CD8-positive, alpha-beta memory T cell (primary cell): ENCODE measurements around the gene MET. TPM values are rescaled to one million over a fixed set of nuclear protein-coding genes. Genes with fewer than 3 reads are reported as not detected.
"Not testable (repeated sequence)": the region's sequence is repeated elsewhere in the genome, so short reads cannot be mapped to it uniquely, and the experiment has no call there.

Source experiments
- CTCF ChIA-PET: fragments of 350-600 bp; sonication (Branson Sonifier 250); formaldehyde crosslinking; loops from one replicate; lab custom pipeline; 2021; ENCODE audit warnings: antibody characterized with exemption; lab: Charles Lee
- POLR2A ChIA-PET: fragments of 350-600 bp; sonication (Branson Sonifier 250); formaldehyde crosslinking; loops from one replicate; lab custom pipeline; 2021; ENCODE audit warnings: antibody characterized with exemption; lab: Charles Lee
- DNase-seq, 5 donors: peaks; one replicate each; pipeline versions ENCODE4 v3.0.0 to v3.0.0-alpha.2; 2020 to 2022; ENCODE audit warnings: mixed read lengths in 1 of 5
- H3K27ac ChIP-seq: one replicate; pipeline ENCODE4 v1.7.0; 2013; ENCODE audit warnings: low read depth, mild to moderate bottlenecking, low read length, moderate library complexity
- H3K27me3 ChIP-seq: 2 replicates; pipeline ENCODE4 v1.7.0; 2013; ENCODE audit warnings: low read length, mild to moderate bottlenecking; ENCODE audit not compliant: insufficient read depth, poor library complexity, severe bottlenecking
- H3K36me3 ChIP-seq: 2 replicates; pipeline ENCODE4 v1.7.0; 2013; ENCODE audit warnings: mild to moderate bottlenecking, low read length, moderate library complexity; ENCODE audit not compliant: insufficient read depth
- H3K4me1 ChIP-seq: 2 replicates; pipeline ENCODE4 v1.7.0; 2013; ENCODE audit warnings: mild to moderate bottlenecking, low read length, moderate library complexity; ENCODE audit not compliant: insufficient read depth
- H3K4me3 ChIP-seq: 2 replicates; pipeline ENCODE4 v1.7.0; 2013; ENCODE audit warnings: mild to moderate bottlenecking, low read length
- H3K9me3 ChIP-seq: 2 replicates; pipeline ENCODE4 v1.7.0; 2013; ENCODE audit warnings: mild to moderate bottlenecking, low read length
- H3K27ac Mint-ChIP-seq, 8 donors: one replicate each; pipeline ENCODE4 v1.8.0; 2020 to 2021; ENCODE audit warnings: mixed read lengths in 8 of 8, mild to moderate bottlenecking in 6 of 8, inconsistent platforms in 3 of 8, moderate library complexity in 3 of 8
- H3K27me3 Mint-ChIP-seq, 2 donors: one replicate each; pipeline ENCODE4 v1.8.0; 2020 to 2021; ENCODE audit warnings: mixed read lengths in 2 of 2, mild to moderate bottlenecking in 1 of 2, moderate library complexity in 1 of 2
- H3K36me3 Mint-ChIP-seq, 3 donors: one replicate each; pipeline ENCODE4 v1.8.0; 2020 to 2021; ENCODE audit warnings: mixed read lengths in 3 of 3, inconsistent platforms in 1 of 3, mild to moderate bottlenecking in 1 of 3
- H3K4me1 Mint-ChIP-seq, 3 donors: one replicate each; pipeline ENCODE4 v1.8.0; 2020 to 2021; ENCODE audit warnings: mixed read lengths in 3 of 3, inconsistent platforms in 1 of 3, mild to moderate bottlenecking in 1 of 3
- H3K4me3 Mint-ChIP-seq, 7 donors: one replicate each; pipeline ENCODE4 v1.8.0; 2020 to 2021; ENCODE audit warnings: mixed read lengths in 7 of 7, mild to moderate bottlenecking in 6 of 7, moderate library complexity in 4 of 7, inconsistent platforms in 2 of 7
- H3K9me3 Mint-ChIP-seq, 5 donors: one replicate each; pipeline ENCODE4 v1.8.0; 2020 to 2022; ENCODE audit warnings: mixed read lengths in 5 of 5, mild to moderate bottlenecking in 3 of 5, moderate library complexity in 2 of 5, inconsistent platforms in 1 of 5
- polyA plus RNA-seq: library from polyadenylated mRNA; unstranded; fragments of 300-500 nt; fragmentation: Illumina TruSeq; gene quantifications from one replicate; pipeline ENCODE4 v1.2.3, GENCODE V29; 2021
- total RNA-seq, 2 experiments: library from RNA; stranded (reverse); gene quantifications; one replicate each; pipeline ENCODE4 v1.2.3, GENCODE V29; 2021

The MET gene
- total and polyA plus RNA-seq, 3 experiments from 2014 or later = 3.1 to 4.3 TPM; not detected in 1

DNA sequence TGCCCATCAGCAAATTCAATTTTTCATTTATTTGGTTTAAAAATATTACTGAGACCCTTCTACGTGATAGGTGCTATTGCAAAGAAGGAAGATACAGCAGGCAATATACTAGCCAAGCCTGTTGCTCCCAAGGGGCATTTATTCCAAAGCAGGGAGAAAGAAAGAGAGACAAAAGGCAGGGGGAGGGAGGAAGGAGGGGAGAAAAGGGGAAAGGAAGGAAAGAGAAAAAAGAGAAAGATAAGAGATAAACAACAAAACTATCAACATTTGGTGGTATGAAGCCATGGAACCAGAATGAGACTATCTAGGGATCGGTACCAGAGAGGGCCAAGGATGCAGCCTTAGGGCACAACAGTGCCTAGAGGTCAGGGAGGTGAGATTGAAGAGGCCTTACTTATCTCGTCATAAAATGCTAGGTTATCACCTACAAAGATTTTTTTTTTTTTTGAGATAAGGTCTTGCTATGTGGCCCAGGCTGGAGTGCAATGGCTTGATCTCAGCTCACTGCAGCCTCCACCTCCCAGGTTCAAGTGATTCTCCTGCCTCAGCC lies 135.1 kb downstream of the MET start:
- H3K4me3 ChIP-seq = no peak overlapping the region
- no peak for DNase-seq
- Mint-ChIP-seq H3K4me1 (peaks cover 0 to 4% (median 0%) of the 10 kb centered on the region in 3 donors), H3K4me3 (no peak overlapping the region), H3K36me3 (no peaks in the 10 kb centered on the region), H3K27me3 (peaks cover 1 to 14% of the 10 kb centered on the region in 2 donors), H3K9me3 (no peaks in the 10 kb centered on the region), H3K27ac (no peak overlapping the region)
- no peaks in the 10 kb centered on the region for H3K4me1 ChIP-seq
- no peaks in the 10 kb centered on the region for H3K36me3 ChIP-seq
- ChIA-PET CTCF (interaction anchor here (1.6 kb wide), 1 partner anchor 633 kb away, joined by 3 read pairs; no protein-coding TSS in a partner anchor), POLR2A (no interaction called here)
- no peak overlapping the region for H3K27ac ChIP-seq
- H3K9me3 ChIP-seq = no peaks in the 10 kb centered on the region
- H3K27me3 ChIP-seq = no peaks in the 10 kb centered on the region

GRCh38 chr7:116809636-116810266 lies 137.8 kb downstream of the MET start:
- no peaks in the 10 kb centered on the region for H3K36me3 ChIP-seq
- POLR2A ChIA-PET = no interaction called here
- DNase-seq = peak in 2 of 5 donors; percentile 6 to 14
- Mint-ChIP-seq H3K4me1 (no peaks in the 10 kb centered on the region), H3K4me3 (no peak overlapping the region), H3K27ac (no peak overlapping the region), H3K9me3 (no peaks in the 10 kb centered on the region), H3K27me3 (peaks cover 0 to 14% of the 10 kb centered on the region in 2 donors), H3K36me3 (no peaks in the 10 kb centered on the region)
- no peak overlapping the region for H3K27ac ChIP-seq
- H3K4me3 ChIP-seq = no peak overlapping the region
- CTCF ChIA-PET = interaction anchor here (1.0 to 2.3 kb wide), 2 partner anchors 218 to 552 kb away, joined by 3 to 9 read pairs; no protein-coding TSS in a partner anchor
- no peaks in the 10 kb centered on the region for H3K27me3 ChIP-seq
- no peaks in the 10 kb centered on the region for H3K9me3 ChIP-seq
- no peaks in the 10 kb centered on the region for H3K4me1 ChIP-seq

- Mint-ChIP-seq H3K36me3 (no peaks in the 10 kb centered on the region), H3K27ac (no peak overlapping the region), H3K27me3 (peaks cover 0 to 14% of the 10 kb centered on the region in 2 donors), H3K9me3 (no peaks in the 10 kb centered on the region), H3K4me3 (no peak overlapping the region), H3K4me1 (no peaks in the 10 kb centered on the region)
- ChIA-PET CTCF (interaction anchor here (1.0 to 2.3 kb wide), 2 partner anchors 219 to 553 kb away, joined by 3 to 9 read pairs; no protein-coding TSS in a partner anchor), POLR2A (no interaction called here)
- Histone ChIP-seq H3K9me3 (no peaks in the 10 kb centered on the region), H3K4me3 (no peak overlapping the region), H3K36me3 (no peaks in the 10 kb centered on the region), H3K4me1 (no peaks in the 10 kb centered on the region), H3K27me3 (no peaks in the 10 kb centered on the region), H3K27ac (no peak overlapping the region)
- no peak for DNase-seq
Observed at GRCh38 chr7:116810267-116811116, 138.5 kb downstream of the MET start.

- peak overlapping the region in 1 of 8 donors; percentile 25 for H3K27ac Mint-ChIP-seq
Observed at GRCh38 chr7:116811768-116812167, 139.8 kb downstream of the MET start.

DNA sequence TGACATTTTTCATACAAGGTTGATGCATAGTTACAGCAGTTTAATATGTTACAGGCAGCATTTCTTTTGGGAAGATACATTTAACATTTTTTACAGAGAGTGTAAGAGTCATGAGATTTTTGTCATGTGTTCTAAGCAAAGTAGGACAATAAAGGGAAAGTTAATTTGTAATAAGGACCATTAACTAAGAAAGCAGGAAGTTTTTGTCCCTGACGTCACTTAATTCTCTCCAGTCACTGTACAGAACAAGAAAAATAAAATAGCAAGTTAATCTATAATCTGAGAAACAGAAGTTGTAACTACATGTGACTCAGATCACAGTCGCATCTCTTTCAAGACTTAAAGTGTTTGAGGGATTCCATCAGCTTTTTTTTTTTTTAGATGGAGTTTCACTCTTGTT lies 140.9 kb downstream of the MET start:
- ChIA-PET POLR2A (no interaction called here), CTCF (no interaction called here)
- H3K27ac ChIP-seq = no peak overlapping the region
- Mint-ChIP-seq H3K36me3 (no peaks in the 10 kb centered on the region), H3K4me1 (no peaks in the 10 kb centered on the region), H3K27ac (no peak overlapping the region), H3K9me3 (no peaks in the 10 kb centered on the region), H3K27me3 (peaks cover 3 to 18% of the 10 kb centered on the region in 2 donors), H3K4me3 (no peak overlapping the region)
- H3K4me1 ChIP-seq = no peaks in the 10 kb centered on the region
- DNase-seq = no peak
- no peaks in the 10 kb centered on the region for H3K9me3 ChIP-seq
- no peaks in the 10 kb centered on the region for H3K36me3 ChIP-seq
- no peaks in the 10 kb centered on the region for H3K27me3 ChIP-seq
- H3K4me3 ChIP-seq = no peak overlapping the region

More at GRCh38 chr7:116811768-116812167, 139.8 kb downstream of the MET start:
- H3K4me1 ChIP-seq = no peaks in the 10 kb centered on the region
- no peak for DNase-seq
- no peak overlapping the region for H3K27ac ChIP-seq
- H3K27me3 ChIP-seq = no peaks in the 10 kb centered on the region
- H3K4me3 Mint-ChIP-seq = no peak overlapping the region
- H3K9me3 ChIP-seq = no peaks in the 10 kb centered on the region
- peaks cover 0 to 14% of the 10 kb centered on the region in 2 donors for H3K27me3 Mint-ChIP-seq
- POLR2A ChIA-PET = no interaction called here
- H3K36me3 Mint-ChIP-seq = no peaks in the 10 kb centered on the region
- CTCF ChIA-PET = no interaction called here
- H3K9me3 Mint-ChIP-seq = no peaks in the 10 kb centered on the region
- no peaks in the 10 kb centered on the region for H3K4me1 Mint-ChIP-seq
- no peaks in the 10 kb centered on the region for H3K36me3 ChIP-seq
- no peak overlapping the region for H3K4me3 ChIP-seq

GRCh38 chr7:116813371-116813770 lies 141.4 kb downstream of the MET start:
- CTCF ChIA-PET, H3K27ac ChIP-seq, H3K27me3 ChIP-seq, H3K4me1 ChIP-seq, H3K4me3 ChIP-seq, H3K36me3 ChIP-seq, H3K27ac Mint-ChIP-seq, H3K36me3 Mint-ChIP-seq, H3K9me3 ChIP-seq, POLR2A ChIA-PET, H3K4me3 Mint-ChIP-seq, H3K4me1 Mint-ChIP-seq, H3K9me3 Mint-ChIP-seq, DNase-seq: not testable (repeated sequence)
- peaks cover 3 to 15% of the 10 kb centered on the region in 2 donors for H3K27me3 Mint-ChIP-seq

DNA sequence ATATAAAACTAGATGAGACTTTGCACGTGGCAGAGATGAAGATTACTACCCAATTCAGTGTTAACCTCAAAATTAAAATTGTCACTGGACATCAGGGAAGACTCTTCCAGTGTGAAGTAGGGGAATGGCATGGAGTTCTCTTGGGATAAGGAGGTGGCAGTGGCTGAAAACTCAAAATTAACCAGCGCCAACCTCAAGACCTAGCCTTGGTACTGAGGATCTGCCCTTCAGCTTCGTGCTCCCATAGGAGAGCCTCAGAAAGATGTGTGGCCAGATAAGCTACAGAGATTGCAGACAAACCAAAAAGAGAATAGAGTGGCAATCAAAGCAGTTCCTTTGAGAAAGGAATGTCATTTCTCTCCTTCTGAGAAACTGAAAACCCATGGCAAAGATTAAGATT lies 143.0 kb downstream of the MET start:
- H3K4me3 ChIP-seq = no peak overlapping the region
- ChIA-PET POLR2A (no interaction called here), CTCF (interaction anchor here (1.1 kb wide), 1 partner anchor 223 kb away, joined by 4 read pairs; no protein-coding TSS in a partner anchor)
- no peaks in the 10 kb centered on the region for H3K27me3 ChIP-seq
- H3K4me1 ChIP-seq = no peaks in the 10 kb centered on the region
- H3K27ac ChIP-seq = no peak overlapping the region
- Mint-ChIP-seq H3K9me3 (no peaks in the 10 kb centered on the region), H3K4me3 (no peak overlapping the region), H3K36me3 (no peaks in the 10 kb centered on the region), H3K4me1 (no peaks in the 10 kb centered on the region), H3K27ac (no peak overlapping the region), H3K27me3 (peaks cover 3 to 15% of the 10 kb centered on the region in 2 donors)
- H3K9me3 ChIP-seq = no peaks in the 10 kb centered on the region
- H3K36me3 ChIP-seq = no peaks in the 10 kb centered on the region
- no peak for DNase-seq

DNA sequence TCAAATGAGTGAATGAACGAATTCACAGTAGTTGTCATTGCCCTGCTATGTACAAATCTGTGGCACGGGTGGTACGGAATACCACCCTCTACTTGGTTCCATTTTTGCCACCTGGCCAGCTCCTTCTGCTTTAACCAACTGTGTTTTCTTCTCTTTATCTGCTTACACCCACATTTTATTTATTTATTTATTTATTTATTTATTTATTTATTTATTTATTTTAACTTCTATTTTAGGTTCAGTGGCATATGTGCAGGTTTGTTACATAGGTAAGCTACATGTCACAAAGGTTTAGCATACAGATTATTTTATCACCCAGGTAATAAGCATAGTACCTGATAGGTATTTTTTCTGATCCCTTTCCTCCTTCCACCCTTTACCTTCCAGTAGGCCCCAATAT lies 148.2 kb downstream of the MET start:
- no peaks in the 10 kb centered on the region for H3K36me3 ChIP-seq
- ChIA-PET CTCF (no interaction called here), POLR2A (no interaction called here)
- Mint-ChIP-seq H3K9me3 (peaks cover 0 to 2% (median 0%) of the 10 kb centered on the region in 5 donors), H3K4me3 (no peak overlapping the region), H3K27me3 (peaks cover 5 to 24% of the 10 kb centered on the region in 2 donors), H3K36me3 (no peaks in the 10 kb centered on the region), H3K4me1 (no peaks in the 10 kb centered on the region), H3K27ac (no peak overlapping the region)
- no peaks in the 10 kb centered on the region for H3K4me1 ChIP-seq
- no peaks in the 10 kb centered on the region for H3K9me3 ChIP-seq
- no peak for DNase-seq
- no peak overlapping the region for H3K27ac ChIP-seq
- H3K4me3 ChIP-seq = no peak overlapping the region
- H3K27me3 ChIP-seq = no peaks in the 10 kb centered on the region
